ENCODE measurements around the gene POLR2L.

The POLR2L gene

DNA sequence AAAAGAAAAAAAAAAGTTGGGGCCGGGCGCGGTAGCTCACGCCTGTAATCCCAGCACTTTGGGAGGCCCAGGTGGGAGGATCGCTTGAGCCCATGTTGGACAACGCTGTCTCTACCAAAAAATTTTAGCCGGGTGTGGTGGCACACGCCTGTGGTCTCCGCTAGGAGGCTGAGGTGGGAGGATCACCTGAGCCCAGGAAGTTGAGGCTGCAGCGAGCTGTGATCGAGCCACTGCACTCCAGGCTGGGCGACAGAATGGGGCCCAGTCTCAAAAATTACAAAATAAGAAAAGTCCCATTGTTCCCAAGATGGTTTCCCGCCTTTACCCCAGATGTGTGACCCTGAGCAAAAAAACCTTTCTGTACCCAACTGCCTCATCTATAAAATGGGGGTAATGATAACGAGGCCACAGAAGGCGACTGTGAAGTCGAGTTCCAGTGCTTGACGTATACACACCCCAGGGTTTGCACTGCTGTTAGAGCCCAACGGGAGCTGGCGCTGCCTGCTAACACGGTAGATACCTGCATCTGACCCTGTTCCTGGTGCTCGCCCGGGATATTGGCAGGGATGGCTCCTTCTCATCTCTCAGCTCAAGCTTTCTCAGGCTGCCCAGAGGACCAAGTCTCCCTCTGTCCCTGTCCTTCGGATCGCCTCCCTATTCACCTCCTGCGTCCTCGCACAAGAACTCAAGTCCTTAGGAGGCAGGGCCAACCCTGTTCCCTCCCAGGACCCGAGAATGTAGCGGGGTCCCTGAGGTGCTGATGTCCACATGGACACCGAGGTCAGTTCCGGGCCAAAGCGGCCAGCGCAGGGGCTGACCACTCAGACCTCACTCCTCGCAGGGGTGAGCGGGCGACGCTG is 33.7 kb downstream of the POLR2L start:
- DNase-seq: no peak

DNA sequence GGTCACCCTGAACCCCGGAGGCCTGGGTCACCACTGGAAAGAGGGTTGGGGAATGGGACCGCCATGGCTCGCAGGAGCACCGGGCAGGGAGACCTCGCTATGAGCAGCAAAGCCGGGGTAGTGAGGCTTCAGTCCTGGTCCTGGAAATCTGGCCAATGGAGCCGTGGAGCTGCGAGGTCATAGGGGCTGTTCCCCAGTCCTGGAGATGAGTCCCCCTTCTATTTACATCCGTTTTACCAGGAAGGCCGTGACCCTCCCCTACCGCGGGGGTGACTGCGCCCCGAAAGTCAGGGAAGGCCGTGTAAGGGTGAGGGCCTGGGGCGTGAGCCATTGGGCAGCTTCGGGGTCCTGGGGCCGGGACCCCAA is 37.7 kb downstream of the POLR2L start:
- peak; percentile 71 for DNase-seq

DNA sequence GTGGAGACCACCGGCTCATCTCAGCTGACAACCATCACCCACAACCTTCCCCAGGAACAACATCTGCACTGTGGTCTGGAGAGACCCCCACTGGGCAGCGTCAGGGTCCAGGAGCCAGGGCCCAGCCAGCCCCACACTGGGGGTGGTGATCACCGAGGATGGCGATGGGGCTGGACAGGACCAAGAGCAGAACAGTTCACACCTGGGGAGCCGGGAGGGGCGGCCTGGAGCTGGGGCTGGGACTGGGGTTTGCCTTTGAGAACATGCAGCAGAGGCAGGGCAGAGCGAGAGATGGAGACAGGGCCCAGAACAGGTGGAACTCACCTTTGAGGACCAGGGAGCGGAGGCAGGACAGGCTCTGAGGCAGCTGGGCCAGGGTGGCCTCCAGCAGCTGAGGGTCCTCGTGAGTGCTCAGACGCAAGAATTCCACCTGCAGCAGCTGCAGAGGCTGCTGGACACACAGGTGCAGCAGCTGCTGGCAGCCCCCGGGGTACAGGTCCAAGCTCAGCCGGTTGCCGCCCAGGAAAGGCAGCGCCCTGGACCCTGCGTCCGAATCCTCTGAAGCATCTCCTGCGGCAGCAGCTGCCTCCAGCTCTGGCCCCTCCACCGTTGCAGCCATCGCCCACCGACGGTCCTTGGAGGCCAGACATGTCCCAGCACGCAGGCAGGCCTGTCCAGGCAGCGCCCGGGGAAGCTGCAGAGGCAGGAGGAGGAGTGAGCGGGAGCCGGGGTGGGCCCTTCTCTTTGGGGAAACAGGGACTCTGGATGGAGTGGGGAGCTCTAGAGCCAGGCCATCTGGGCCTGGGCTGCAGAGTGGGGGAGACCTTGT is 38.3 kb downstream of the POLR2L start:
- peak; percentile 87 for DNase-seq

DNA sequence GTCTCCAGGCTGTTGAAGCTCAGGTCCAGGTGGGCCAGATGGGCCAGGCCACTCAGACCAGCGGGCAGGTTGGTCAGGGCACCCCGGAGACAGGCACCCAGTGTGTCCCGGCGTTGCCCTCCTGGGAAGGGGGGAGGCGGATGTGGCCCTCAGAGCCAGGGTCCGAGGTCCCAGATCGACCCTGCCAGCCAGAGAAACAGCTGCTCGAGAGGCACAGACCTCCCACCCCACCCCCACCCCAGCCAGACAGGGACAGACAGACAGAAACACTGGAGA is 38.9 kb downstream of the POLR2L start:
- no peak for DNase-seq

DNA sequence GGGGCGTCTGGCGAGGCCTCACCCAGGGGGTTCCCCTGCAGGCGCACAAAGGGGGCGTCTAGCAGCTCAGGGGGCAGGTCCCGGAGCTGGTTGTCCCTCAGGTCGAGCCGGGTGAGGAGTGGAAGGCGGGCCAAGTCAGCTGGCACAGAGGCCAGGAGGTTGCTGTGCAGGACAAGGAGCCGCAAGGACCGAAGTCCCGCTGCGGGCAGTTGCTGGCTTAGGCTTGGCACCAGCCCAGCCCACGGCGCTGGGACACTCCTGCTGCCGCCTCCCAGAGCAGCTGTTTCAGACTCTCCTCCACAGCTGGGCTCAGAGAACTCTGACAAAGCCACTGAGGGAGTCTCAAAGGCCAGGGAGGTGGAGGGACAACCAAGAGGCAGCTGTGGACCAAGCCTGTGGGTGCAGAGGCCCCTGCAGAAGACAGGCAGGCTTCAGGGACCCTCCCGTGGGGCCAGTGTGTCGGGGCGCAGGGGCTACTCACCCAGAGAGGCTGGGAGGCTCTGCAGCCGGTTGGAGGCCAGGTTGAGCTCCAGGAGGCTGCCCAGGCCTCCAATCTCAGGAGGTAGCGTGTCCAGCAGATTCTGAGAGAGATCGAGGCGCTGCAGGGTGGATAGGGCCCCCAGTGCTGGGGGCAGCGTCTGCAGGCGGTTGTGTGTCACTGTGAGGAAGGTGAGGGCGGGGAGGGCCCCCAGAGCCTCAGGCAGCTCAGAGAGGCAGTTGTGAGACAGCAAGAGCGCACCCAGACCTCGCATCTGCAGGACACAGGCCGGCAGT is 39.4 kb downstream of the POLR2L start:
- no peak for DNase-seq

DNA sequence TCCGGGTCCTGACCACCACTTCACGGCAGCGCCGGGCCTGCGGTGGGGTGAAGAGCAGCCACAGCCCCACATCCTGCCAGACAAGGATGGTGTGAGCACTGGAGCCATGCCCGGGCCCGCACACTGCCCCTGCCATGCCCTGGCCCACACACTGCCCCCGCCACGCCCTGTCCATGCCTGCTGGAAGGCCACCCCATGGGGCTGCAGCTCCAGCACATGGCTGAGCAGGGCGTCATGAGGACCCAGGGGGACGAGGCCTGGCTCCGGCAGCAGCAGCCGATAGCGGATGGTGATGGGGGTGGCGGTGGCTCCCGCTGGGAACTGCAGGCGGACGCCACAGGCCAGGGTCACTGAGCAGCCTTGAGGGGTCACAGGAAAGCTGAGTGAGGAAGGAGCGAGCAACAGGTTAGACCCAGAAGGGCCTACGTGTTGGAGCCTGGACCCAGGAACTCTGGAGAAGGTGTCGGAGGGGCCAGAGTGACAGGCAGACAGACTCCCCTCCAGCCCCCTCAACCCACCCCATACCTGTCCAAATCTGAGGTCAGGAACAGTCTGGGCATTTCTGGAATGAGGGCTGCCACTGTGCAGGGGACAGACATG is 40.2 kb downstream of the POLR2L start:
- DNase-seq: no peak

DNA sequence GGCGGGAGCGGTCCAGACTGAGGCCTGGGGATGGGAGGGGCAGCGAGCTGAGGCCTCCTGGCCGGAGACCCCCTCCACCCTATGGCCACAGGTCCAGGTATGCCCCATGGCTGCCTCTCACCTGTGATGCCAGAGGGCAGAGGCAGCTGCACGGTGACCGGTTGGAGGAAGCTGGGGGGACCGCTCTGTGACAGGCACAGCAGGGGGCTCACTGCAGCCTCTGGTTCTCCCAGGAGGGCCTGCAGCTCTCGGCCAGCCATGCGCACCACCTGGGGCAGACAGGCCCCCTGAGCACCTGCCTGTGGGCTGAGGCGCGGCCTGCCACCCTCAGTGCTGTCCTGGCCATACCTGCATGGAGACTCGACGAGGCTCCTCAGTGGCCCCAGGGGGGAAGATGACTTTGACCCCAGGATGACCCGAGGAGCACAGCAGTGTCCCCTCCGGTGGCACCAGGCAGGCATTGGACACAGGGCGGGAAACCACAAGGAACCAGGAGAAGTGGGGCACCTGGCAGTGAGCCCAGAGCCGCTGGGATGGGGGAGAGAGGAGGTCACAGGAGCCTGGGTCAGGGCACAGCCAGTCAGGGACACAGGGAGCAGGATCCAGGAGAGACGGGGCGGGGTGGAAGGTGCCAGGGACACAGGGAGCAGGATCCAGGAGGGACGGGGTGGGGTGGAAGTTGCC is 41.1 kb downstream of the POLR2L start:
- DNase-seq: no peak

DNA sequence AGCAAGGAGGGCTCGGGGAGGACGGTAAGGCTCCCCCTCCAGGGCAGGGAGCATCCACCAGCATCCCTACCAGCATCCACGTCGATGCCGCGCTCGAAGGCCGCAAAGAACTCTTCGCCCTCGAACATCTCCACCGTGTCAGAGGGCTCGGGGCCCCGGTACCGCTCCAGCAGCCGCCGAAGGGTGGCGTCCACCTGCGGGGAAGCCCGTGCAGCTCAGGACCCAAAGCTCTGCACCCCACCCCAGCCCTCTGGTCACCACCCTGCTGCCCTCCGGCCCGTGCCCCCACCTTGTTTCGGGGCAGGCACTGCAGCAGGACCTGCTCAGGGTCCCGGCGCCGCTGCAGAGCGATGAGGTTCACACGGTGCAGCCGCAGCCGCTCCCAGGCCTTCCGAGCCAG is 41.9 kb downstream of the POLR2L start:
- DNase-seq: no peak

DNA sequence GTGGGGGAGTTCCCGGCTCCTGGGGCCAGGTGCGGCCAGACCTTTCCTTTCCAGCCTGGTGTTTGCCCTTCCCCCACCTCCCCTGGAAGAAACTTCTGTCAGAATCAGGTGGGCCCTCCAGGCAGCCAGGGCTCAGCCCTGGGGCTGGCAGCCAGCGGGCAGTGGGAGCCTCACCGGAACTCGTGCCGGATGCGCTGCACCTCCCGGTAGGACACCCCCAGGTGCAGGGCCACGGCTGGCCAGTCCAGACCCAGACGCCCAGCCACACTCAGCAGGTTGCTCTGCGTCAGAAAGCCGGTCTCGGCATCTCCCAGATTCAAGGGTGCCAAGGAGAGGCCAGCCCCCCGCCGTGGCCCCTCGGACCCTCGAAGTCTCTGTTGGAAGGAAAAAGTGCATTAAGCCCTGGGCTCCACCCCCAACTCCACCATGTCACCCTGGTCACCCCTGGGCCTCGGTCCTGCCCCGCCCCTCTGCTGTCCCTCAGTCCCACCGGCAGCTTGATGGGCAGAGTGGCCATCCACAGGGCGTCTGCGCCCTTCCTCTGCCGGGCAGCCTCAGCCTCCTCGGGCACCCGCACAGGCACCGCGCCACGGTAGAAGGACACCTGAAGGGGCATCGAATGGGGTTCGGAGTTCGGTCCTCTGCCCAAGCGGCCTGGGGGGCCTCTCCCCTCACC is 42.5 kb downstream of the POLR2L start:
- no peak for DNase-seq

DNA sequence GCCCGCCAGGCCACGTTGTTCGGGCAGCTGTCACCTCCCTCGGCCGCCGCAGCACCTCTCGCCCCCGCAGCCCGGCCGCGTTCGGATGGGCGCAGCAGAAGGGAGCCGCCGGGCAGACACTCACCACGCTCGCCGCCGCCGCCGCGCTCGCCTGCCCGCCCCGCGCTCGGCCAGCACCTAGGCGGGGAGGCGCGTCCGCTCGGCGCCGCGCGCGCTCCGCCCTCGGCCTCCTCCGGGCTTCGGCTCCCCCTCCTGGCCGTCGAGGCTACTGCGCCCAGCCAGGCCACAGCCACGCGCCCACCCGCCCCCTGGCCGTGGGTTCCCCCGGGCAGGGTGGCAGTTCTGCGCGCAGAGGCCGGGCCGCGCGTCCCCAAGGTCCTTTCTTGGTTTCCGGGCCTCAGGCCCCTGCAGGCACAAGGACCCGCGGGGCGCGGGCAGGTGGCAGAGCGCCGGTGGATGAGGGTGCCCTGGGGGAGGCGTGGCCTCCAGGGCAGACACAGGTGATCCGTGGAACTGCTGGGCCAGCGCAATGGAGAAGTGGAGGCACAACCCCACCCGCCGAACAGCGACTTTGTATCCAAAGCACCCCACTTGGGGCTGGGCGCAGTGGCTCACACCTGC is 44.1 kb downstream of the POLR2L start, which contains the start of gene SLC25A22:
Gene SLC25A22, minus strand, starts transcription at position 189 of the 621 bp plus-strand sequence. CDS start 3,275 bp downstream, outside the sequence.
- DNase-seq: peak; percentile 52

DNA sequence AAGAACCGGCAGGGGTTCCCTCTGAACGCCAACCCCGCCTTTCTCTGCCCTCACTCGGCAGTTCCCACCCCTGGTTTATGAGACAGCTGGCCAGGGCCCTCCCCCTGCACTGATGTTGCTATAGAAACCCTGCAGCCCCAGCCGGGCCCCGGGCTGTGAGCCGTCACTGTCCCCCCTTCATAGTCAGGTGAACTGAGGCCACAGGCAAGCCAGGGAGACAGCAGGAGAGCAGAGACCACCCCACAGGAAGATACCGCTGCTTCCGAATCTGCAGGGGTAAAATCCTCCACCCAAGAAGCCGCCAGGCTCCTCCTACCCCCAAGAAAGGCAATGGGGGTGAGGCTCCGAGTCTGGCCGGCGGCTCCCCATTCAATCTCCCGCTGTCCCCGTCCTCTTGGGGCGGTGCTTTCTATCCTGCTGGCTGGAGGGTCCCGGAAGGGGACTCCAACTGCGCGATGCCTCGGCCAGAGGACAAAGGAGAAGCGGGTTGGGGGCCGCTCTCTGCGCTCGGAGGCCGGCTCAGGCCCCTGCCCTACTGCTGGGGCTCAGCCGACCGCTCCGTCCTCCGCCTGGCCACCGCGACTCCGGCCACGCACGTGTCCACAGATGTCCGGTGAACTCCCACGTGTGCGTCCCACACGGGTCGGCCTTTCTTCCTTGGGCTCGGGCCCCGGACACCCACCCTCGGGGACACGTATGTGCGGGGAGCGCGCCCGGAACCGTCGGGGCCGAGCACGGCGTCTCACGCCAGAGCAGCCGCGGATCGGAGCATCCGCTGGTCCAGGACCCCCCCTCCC is 44.8 kb downstream of the POLR2L start:
- peak; percentile 72 for DNase-seq

DNA sequence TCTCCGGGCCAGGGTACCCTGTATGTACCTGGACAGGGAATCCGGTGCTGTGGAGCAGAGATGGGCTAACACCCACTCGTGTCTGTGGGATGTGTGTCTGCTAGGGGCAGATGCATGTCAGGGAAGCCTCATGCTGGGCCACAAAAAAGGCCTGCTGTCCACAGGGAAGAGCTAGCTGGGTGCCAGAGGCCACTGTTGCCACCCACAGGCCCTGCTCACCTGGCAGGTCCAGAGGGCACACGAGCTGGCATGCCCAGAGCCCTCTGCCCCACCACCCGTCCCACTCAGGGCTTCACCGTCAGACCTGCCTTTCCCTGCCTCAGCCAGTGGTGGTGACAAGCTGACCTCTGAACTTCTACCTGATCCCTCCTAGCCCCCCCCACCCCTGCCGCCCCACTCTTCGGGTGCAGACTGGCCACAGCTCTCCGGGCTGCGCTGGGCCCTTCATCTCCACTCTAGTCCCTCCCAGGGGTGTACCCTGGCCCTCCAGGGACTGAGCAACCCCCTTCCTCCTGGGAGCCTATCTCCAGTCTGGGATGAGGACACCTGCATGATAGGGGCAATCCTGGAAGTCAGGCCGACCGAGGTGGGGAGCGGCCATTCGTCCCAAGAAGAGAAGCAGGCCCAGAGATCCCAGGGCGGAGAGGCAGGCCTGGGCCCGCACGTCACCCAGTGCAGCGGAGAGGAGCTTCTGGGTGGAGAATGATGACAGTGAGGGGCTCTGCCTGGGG is 45.6 kb downstream of the POLR2L start:
- no peak for DNase-seq

DNA sequence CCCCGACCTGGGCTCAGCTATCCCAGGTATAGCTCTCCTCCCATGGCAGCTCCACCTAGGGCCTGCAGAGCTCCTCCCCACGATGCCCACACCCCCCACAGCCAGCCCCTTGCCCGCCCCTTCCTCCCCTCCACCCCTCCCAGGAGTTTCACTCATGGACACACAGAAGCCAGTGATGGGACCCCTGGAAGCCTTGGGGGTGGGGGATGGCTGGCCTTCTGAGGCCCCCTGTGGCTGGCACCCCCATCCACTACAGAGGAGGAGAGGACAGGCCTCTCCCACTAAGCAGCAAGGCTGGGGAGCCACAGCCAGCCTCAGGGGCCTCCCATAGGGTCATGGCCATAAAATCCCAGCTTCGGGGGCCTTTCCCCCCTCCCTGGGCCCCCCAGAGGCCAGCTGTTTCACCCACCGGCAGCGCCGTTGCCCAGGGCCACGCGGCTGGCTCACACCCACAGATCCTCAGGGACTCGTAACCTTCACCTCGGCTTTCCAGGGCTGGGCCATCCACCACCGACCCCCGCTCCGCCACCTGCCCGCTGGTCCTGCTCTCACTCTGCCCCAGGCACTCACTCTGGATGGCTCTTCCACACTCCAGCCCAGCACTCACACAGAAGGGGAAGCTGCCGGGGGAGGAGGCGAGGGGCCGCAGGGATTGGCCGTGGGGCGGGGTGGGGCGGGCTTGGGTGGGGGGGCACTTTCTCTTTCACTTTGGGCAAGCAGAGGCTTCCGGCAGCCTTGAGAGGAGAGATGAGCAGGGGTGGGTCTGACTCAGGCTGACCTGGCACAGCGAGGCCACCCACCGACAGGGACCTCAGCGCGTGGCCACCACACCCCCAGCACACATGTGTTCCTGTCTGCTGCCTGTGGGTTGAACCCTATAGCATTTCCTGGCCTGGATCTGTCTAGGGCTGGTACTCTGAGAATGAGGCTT is 46.4 kb downstream of the POLR2L start:
- peak; percentile 37 for DNase-seq

DNA sequence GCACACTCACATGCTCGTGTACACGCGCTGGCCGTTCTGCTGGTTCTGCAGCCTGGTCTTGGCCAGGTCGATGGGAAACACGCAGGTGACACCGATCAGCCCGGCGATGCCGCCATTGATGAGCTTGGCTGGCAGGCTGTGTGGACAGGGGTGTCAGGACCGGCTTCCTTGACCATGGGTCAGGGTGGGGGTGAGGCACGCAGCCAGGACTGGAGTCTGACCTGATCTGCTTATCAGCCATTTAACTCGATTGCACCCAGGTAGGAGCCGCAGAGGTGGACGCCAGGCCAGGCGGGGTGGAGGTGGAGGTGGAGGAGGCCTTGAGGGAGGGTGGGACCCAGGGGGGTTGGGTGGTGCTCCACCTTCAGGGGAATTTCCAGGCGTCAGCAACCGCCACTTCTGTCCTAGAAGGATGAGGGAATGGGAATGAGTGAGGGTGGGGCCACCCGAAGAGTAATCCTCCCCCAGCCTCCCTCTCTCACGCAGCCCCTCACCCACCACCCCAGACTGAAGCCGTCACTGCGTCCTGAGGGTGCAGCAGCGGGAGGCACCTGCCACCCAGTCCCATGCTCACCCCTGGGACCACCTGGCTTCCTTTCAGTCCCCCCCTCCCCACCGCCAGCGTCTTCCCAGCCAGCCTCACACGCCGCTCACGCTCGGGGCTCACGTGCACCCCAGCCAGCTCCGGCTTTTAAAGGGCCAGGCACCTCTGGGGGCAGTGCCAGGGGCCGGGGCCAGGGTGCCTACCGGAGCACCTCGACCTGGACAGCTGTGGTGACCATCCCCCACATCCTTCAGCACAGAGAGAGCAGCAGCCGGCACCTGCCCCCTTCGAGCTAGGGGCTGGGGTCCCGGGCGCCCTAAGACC is 47.3 kb downstream of the POLR2L start:
- peak; percentile 26 for DNase-seq

DNA sequence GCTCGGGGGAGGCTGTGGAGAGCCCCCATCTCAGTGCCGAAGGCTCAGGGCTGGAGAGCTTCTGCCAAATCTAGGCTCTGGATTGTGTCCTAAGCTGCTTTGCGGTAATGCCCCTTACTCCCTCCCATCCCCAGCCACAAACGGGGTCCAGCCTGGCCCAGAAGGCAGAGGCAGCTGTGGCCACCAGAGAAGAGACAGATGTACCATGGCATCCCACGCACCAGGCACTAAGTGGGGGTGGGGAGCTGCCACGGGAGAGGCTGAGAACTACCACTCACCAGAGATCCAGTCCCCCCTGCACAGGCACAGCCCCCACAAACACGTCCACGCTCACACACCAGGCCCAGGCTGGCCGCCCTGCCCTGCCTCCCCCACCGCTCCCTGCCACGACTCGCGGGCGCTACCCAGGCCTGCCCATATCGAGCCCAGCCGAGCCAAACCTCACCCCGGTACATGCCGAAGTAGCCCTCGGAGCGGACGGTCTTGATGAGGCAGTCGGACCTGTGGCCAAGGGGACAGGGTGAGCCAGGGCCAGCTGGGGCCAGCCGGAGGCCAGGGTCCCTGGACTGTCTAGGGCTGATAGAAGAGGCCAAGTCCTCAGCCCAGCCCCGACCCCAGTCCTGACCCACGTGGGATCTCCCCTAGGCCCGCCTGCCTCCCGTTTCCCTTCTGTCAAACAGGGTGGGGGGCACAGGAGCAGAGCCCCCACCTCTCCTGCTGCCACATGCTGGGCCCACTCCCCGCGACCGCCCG is 48.1 kb downstream of the POLR2L start:
- DNase-seq: no peak

DNA sequence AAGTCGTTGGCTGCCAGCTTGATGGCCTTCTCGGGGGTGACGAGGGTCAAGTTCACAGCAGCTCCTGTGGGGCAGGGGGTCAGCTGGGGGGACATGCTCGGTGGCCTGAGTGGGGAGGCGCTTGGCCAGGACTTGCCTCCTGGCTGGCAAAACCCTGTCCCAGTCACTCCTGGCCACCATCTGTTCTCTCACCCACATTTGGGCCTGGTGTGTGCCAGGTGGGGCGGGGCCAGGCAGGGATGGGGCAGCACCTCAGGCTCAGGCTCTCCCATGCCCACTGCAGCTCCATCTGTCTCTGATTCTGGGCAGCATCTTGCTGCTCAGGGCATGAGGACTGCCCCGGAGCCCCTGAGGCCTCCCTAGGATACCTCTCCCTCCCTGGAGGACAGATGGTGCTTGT is 48.8 kb downstream of the POLR2L start:
- DNase-seq: no peak

DNA sequence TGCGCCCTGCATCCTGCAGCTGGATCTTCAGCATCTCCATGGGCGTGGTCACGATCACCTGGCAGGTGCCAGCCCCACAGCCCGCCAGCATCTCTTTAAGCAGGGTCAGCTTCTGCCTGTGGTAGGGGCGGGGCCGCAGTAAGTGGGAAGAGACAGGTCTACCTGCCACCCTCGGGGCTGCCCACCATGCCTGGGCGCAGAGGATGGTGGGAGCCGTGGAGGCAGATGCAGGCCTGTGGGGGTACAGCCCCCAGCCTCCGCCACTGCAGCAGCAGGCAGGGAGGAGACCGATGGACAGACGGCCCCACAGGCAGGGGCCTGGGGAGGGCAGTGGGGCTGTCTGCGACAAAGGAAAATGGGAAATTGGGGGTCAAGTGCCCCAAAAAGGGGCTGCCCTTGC is 49.5 kb downstream of the POLR2L start:
- no peak for DNase-seq

Data from NCI-H1105 treated with DMSO at 0.1 percent for 48 hours (cell line).